ENCODE data around the gene SNRPA. TPM values are rescaled to one million over a fixed set of nuclear protein-coding genes. Genes with fewer than 3 reads are reported as not detected.
"Not testable (repeated sequence)": the region's sequence is repeated elsewhere in the genome, so short reads cannot be mapped to it uniquely, and the experiment has no call there.

SNRPA gene
- total RNA-seq, 1 donor from 2014 or later: 243 TPM

DNA sequence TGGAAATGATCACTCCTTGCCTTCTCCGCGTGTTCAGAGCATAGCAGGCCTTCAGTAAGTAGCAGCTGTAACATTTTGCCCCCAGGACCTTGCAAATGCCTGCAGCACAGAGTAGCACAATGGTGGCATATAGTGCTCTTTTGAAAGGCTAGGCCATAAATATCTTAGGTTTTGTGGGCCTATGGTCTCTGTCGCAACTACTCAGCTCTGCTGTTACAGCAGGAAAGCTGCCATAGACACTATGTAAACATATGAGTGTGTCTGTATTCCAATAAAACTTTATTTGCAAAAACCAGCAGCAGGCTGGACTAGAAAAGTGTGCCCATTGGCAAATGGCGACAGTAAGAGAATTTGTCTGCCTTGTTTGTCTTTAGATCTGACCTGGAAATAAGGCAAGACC lies 24.7 kb upstream of the SNRPA start:
- H3K4me3 Mint-ChIP-seq: no peak overlapping the region
- intact Hi-C loops (cut with micrococcal nuclease): no loop called here

DNA sequence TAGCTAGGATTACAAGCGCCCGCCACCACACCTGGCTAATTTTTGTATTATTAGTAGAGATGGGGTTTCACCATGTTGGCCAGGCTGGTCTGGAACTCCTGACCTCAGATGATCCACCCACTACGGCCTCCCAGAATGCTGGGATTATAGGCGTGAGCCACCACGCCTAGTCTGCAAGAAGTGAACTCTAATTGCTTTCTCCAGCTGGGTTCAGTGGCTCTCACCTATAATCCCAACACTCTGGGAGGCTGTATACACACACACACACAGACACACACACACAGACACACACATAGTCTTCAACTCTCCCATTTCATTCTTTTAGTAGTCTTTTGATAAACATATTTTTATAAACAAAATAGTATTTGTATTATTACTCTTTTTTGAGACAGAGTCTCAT lies 20.9 kb upstream of the SNRPA start:
- H3K9me3 Mint-ChIP-seq; intact Hi-C loops (cut with micrococcal nuclease); H3K27me3 Mint-ChIP-seq (ENCODE audit: insufficient read depth); H3K4me3 Mint-ChIP-seq; DNase-seq (ENCODE audit: low spot score); H3K4me1 Mint-ChIP-seq (ENCODE audit: low read depth); H3K27ac Mint-ChIP-seq: not testable (repeated sequence)
- H3K36me3 Mint-ChIP-seq (ENCODE audit: low read depth): peaks cover 34% of the 10 kb centered on the region

More for the DNA sequence above, 24.7 kb upstream of the SNRPA start:
- H3K27me3 Mint-ChIP-seq (ENCODE audit: insufficient read depth): no peaks in the 10 kb centered on the region
- DNase-seq (ENCODE audit: low spot score): no peak
- peaks cover 4% of the 10 kb centered on the region for H3K9me3 Mint-ChIP-seq
- H3K36me3 Mint-ChIP-seq (ENCODE audit: low read depth): peaks cover 36% of the 10 kb centered on the region
- H3K27ac Mint-ChIP-seq: no peak overlapping the region
- H3K4me1 Mint-ChIP-seq (ENCODE audit: low read depth): peaks cover 8% of the 10 kb centered on the region

DNA sequence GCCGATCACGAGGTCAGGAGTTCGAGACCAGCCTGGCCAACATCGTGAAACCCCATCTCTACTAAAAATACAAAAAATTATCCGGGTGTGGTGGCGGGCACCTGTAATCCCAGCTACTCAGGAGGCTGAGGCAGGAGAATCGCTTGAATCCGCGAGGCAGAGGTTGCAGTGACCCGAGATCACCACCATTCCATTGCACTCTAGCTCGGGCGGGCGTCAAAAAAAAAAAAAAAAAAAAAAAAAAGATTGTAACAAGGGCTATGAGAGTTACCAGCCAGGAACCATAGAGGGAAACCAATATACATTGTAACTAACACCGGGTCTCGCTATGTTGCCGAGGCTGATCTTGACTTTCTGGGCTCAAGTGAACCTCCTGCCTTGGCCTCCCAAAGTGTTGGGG lies 18.7 kb upstream of the SNRPA start:
- H3K4me3 Mint-ChIP-seq; DNase-seq (ENCODE audit: low spot score); intact Hi-C loops (cut with micrococcal nuclease); H3K9me3 Mint-ChIP-seq; H3K4me1 Mint-ChIP-seq (ENCODE audit: low read depth); H3K27me3 Mint-ChIP-seq (ENCODE audit: insufficient read depth); H3K27ac Mint-ChIP-seq: not testable (repeated sequence)
- H3K36me3 Mint-ChIP-seq (ENCODE audit: low read depth): peaks cover 31% of the 10 kb centered on the region

DNA sequence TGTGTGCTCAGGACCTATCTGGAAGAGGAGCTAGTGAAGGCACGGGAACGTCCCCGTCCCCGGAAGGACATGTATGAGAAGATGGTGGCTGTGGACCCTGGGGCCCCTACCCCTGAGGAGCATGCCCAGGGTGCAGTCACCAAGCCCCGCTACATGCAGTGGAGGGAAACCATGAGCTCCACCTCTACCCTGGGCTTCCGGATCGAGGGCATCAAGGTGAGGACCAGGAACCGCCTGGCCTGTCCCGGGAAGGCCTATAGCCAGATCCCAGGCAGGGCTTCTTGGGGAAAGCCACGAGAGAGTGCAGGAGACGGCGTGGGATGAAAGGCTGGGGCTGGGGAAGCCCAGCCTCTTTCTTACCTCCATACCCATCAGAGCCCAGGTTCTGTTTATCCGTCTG lies 17.9 kb upstream of the SNRPA start:
- Mint-ChIP-seq H3K9me3 (no peaks in the 10 kb centered on the region), H3K4me1 (ENCODE audit: low read depth) (no peaks in the 10 kb centered on the region), H3K27me3 (ENCODE audit: insufficient read depth) (no peaks in the 10 kb centered on the region), H3K36me3 (ENCODE audit: low read depth) (peaks cover 33% of the 10 kb centered on the region), H3K27ac (no peak overlapping the region), H3K4me3 (no peak overlapping the region)
- no peak for DNase-seq (ENCODE audit: low spot score)
- intact Hi-C loops (cut with micrococcal nuclease): no loop called here

DNA sequence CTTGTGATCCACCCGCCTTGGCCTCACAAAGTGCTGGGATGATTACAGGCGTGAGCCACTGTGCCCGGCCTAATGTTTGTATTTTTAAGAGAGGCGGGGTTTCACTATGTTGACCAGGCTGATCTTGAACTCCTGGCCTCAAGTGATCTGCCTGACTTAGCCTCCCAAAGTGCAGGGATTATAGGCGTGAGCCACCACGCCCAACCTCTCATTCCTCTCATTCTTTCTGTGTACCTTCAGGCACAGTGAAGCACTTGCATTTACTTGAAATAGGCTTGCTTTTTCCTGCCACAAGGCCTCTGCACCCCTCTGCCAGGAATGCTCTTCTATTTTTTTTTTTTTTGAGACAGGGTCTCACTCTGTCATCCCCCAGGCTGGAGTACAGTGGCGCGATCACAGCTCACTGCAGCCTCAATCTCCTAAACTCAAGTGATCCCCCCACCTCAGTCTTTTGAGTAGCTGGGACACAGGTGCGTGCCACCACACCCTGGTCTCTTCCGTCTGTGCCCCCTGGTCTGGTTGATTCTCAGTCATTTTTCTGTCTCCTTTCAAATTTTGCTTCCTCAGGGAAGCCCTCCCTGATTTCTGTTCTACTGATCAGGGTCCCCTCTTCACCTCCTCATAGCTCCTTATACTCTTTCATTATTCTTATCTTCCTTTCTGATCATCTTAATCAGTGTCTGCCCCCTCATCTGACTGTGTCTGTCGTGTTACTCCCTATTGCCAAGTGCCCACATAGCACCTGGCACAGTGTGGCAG lies 15.8 kb upstream of the SNRPA start:
- no peaks in the 10 kb centered on the region for H3K27me3 Mint-ChIP-seq (ENCODE audit: insufficient read depth)
- DNase-seq (ENCODE audit: low spot score): no peak
- intact Hi-C loops (cut with micrococcal nuclease): no loop called here
- H3K4me1 Mint-ChIP-seq (ENCODE audit: low read depth): peaks cover 10% of the 10 kb centered on the region
- no peaks in the 10 kb centered on the region for H3K9me3 Mint-ChIP-seq
- peaks cover 39% of the 10 kb centered on the region for H3K36me3 Mint-ChIP-seq (ENCODE audit: low read depth)
- no peak overlapping the region for H3K27ac Mint-ChIP-seq
- H3K4me3 Mint-ChIP-seq: no peak overlapping the region

DNA sequence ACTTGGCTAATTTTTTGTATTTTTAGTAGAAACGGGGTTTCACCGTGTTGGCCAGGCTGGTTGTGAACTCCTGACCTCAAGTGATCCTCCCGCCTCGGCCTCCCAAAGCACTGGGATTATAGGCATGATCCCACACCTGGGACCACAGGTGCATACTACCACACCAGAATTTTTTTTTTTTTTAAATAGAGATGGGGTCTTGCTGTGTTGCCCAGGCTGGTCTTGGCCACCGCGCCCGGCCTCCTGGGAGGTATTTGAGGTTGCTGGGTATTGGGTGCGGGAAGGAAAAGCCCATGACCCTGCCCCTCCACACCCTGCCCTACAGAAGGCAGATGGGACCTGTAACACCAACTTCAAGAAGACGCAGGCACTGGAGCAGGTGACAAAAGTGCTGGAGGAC lies 14.3 kb upstream of the SNRPA start:
- Mint-ChIP-seq H3K4me1 (ENCODE audit: low read depth) (peaks cover 10% of the 10 kb centered on the region), H3K27me3 (ENCODE audit: insufficient read depth) (no peaks in the 10 kb centered on the region), H3K27ac (no peak overlapping the region), H3K4me3 (no peak overlapping the region), H3K9me3 (no peaks in the 10 kb centered on the region), H3K36me3 (ENCODE audit: low read depth) (peaks cover 30% of the 10 kb centered on the region)
- DNase-seq (ENCODE audit: low spot score): no peak
- intact Hi-C loops (cut with micrococcal nuclease): no loop called here

DNA sequence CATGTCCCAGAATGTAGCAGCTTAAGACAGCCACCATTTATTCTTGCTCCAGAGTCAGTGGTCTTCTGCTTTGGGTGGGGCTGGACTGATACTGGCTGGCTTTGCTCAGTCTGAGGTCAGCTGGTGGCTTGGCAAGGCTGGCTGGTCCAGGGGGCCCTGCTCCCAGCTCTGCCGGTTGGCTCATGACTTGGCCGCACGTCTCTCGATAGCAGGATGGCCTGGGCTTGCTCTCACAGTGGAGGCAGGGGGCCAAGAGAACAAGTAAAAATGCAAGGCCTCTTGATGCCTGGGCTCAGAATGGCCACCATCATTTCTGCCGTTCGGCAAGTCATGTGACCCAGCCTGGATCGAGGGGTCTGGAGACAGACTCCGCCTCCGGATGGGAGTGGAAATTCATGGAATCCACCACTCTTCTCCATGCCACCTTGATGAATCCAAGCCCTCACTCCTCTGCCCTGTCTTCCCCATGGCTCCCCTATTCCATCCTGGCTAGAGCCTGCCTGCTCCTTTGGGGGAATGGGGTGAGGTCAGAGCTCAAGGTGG lies 13.8 kb upstream of the SNRPA start:
- Mint-ChIP-seq H3K9me3 (no peaks in the 10 kb centered on the region), H3K36me3 (ENCODE audit: low read depth) (peaks cover 32% of the 10 kb centered on the region)

DNA sequence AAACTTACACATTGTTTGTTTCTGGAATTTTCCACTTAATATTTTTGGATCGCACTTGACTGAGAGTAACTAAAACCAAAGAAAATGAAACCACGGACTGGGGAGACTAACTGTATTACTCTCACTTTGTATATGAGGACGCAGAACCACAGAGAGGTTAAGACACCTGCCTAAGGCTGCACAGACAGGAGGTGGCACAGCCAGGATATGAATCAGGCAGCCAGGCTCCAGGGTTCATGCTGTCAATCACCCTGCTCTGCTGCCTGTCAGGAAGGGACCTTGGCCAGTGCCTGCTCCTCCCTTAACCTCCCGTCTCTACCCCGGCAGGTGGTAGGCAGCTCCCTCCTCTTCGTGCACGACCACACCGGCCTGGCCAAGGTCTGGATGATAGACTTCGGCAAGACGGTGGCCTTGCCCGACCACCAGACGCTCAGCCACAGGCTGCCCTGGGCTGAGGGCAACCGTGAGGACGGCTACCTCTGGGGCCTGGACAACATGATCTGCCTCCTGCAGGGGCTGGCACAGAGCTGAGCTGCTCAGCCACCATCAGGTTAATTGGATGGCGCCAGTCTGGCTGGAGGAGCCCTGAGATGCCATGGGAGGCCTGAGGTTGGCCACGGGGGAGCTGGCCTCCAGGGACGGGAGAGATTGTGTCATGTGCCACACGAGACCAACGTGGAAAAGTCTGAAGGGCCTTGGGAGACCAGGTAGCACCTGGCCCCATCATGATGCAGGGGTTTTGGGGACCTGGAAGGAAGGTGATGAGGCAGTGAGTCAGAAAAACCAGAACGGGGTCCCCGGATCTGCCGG lies 11.8 kb upstream of the SNRPA start:
- peaks cover 23% of the 10 kb centered on the region for H3K36me3 Mint-ChIP-seq (ENCODE audit: low read depth)
- H3K4me3 Mint-ChIP-seq: no peak overlapping the region
- intact Hi-C loops (cut with micrococcal nuclease): no loop called here
- H3K4me1 Mint-ChIP-seq (ENCODE audit: low read depth): peaks cover 10% of the 10 kb centered on the region
- no peaks in the 10 kb centered on the region for H3K9me3 Mint-ChIP-seq
- H3K27ac Mint-ChIP-seq: no peak overlapping the region
- no peaks in the 10 kb centered on the region for H3K27me3 Mint-ChIP-seq (ENCODE audit: insufficient read depth)
- DNase-seq (ENCODE audit: low spot score): no peak

More for the DNA sequence above, 13.8 kb upstream of the SNRPA start:
- Mint-ChIP-seq H3K4me1 (ENCODE audit: low read depth) (peaks cover 10% of the 10 kb centered on the region), H3K27me3 (ENCODE audit: insufficient read depth) (no peaks in the 10 kb centered on the region), H3K27ac (no peak overlapping the region), H3K4me3 (no peak overlapping the region)
- no peak for DNase-seq (ENCODE audit: low spot score)
- intact Hi-C loops (cut with micrococcal nuclease): no loop called here

DNA sequence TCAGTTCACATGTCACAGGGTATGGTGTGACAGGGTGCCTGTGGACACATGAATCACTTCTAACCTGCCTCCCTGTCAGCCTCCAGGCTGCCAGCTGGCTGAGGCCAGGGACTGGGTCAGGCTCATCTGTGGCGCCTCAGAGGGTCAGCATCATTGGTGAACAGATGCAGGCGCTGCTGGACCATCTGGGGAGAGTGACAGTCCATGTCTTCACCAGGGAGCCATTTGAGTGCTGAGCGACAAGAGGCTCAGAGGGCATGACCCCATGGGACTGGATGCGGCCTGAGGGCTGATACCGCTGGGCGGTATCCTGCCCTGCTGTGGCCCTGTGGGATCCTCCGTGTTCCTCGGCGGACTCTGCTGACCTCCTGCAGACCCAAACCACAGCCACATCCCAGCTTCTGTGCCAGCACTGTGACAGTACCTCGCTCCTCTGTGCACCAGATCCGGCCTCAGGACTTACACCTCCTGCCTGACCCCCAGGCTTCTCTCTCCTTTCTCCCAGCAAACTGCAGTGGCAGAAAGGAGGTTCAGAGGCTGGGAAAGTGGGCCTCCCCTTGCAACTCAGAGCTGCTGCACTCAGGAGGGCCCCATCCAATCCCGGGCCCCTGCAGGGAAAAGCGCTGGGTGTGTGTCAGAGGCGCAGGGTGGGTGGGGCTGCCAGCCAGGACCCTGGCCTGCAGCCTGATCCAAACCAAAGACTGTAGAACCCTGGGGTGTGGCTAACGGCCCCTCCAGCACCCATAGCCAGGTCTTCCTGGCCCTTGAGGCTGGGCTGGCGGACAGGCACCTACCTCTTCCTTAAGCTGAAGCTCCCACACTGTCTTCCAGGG lies 10.9 kb upstream of the SNRPA start:
- Mint-ChIP-seq H3K9me3 (no peaks in the 10 kb centered on the region), H3K27ac (no peak overlapping the region), H3K4me3 (no peak overlapping the region), H3K27me3 (ENCODE audit: insufficient read depth) (no peaks in the 10 kb centered on the region), H3K36me3 (ENCODE audit: low read depth) (peaks cover 19% of the 10 kb centered on the region), H3K4me1 (ENCODE audit: low read depth) (peaks cover 10% of the 10 kb centered on the region)
- intact Hi-C loops (cut with micrococcal nuclease): no loop called here
- DNase-seq (ENCODE audit: low spot score): no peak

DNA sequence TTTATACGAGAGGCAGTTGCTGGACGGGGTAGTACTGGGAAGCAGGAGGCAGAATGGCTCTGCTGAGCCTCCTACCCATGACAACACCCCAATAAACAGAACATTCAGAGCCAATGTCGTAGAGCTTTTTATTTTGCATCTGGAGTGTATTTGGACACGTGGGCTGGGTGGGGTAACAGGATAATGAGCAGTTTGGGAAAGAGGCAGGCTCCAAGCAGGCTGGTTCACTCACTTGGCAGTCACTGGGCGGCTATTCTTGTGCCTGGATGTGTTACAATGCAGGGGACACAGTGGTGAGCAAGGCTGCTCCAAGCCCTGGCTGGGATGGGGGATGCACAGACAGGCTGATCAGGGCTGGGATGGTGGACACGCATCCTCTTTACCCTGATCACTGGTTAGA lies 10.3 kb upstream of the SNRPA start:
- H3K4me3 Mint-ChIP-seq: no peak overlapping the region
- H3K27ac Mint-ChIP-seq: no peak overlapping the region
- H3K9me3 Mint-ChIP-seq: no peaks in the 10 kb centered on the region
- no peak for DNase-seq (ENCODE audit: low spot score)
- H3K27me3 Mint-ChIP-seq (ENCODE audit: insufficient read depth): no peaks in the 10 kb centered on the region
- H3K36me3 Mint-ChIP-seq (ENCODE audit: low read depth): peaks cover 14% of the 10 kb centered on the region
- H3K4me1 Mint-ChIP-seq (ENCODE audit: low read depth): peaks cover 10% of the 10 kb centered on the region
- intact Hi-C loops (cut with micrococcal nuclease): no loop called here

DNA sequence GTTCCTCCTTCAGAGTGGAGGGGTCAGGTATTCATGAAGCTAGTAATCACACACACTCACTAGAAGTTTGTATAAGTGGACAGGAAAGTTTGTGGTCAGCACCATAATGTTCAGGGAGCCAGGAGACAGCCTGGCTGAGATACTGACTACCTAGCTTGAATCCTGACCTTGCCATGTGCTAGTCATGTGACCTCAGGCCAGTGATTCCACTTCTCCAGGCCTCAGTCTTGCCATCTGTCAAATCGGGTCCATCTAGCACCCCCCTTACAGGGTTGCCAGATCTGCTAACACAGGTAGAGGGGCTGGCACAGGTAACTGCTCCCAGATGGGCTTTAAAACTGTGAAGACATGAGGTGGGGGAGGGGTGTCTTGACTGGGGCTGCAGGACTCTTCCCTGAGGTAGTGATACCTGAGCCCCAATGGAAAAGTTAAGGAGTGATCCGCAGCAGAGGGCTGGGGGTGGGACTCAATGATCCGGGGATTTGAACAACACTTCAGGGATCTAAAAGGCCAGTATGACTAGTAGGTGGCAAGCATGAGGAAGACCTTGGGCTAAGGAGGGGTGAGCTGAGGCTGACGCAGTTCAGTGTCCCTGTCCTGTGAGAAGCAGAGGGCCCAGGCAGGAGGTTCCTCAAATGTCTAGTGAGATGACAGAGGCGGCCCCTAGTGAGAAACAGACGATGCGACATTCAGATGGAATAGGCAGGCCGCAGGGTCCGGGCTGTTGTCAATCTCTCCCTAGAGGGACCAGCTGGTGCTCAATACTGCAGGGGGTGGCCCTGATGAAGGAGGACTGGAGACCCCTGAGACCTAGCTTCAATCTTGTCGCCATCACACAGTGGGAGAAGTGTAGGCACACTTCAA lies 9.2 kb upstream of the SNRPA start:
- H3K27me3 Mint-ChIP-seq (ENCODE audit: insufficient read depth): no peaks in the 10 kb centered on the region
- peaks cover 10% of the 10 kb centered on the region for H3K4me1 Mint-ChIP-seq (ENCODE audit: low read depth)
- intact Hi-C loops (cut with micrococcal nuclease): no loop called here
- H3K27ac Mint-ChIP-seq: peak overlapping the region; percentile 5
- H3K4me3 Mint-ChIP-seq: no peak overlapping the region
- H3K9me3 Mint-ChIP-seq: no peaks in the 10 kb centered on the region
- DNase-seq (ENCODE audit: low spot score): no peak
- H3K36me3 Mint-ChIP-seq (ENCODE audit: low read depth): peaks cover 14% of the 10 kb centered on the region

DNA sequence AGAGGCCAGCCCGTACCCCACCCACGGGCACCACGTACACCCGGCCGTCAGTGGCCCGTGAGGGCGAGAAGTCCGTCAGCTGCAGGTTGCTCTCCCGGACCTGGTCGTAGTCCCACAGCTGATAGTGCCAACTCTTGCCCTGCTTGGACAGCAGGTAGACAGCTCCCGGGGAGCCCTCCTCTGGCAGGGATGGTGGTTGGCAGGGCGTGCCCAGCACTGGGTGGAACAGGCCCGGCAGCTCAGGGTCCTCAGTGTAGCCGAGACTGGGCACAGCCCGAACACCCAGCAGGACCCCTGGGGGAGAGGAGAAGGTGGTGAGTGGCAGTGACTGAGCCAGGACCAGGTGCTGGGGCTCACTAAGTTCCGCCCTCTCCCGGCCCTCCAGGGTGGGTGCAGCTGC lies 8.5 kb upstream of the SNRPA start:
- no peak for DNase-seq (ENCODE audit: low spot score)
- H3K4me3 Mint-ChIP-seq: no peak overlapping the region
- intact Hi-C loops (cut with micrococcal nuclease): no loop called here
- no peaks in the 10 kb centered on the region for H3K9me3 Mint-ChIP-seq
- H3K36me3 Mint-ChIP-seq (ENCODE audit: low read depth): peaks cover 12% of the 10 kb centered on the region
- H3K4me1 Mint-ChIP-seq (ENCODE audit: low read depth): peaks cover 10% of the 10 kb centered on the region
- no peak overlapping the region for H3K27ac Mint-ChIP-seq
- H3K27me3 Mint-ChIP-seq (ENCODE audit: insufficient read depth): no peaks in the 10 kb centered on the region

All from activated T-helper 1 cell treated with anti-CD3 and anti-CD28 coated beads, Interleukin-12 subunit alpha, Interleukin-12 subunit beta, Interleukin-2, Interleukin-4 antibody, amounts not matched to agents 30 ng/mL and 10 ng/mL and 1 ng/mL, durations not matched to agents 14 hours and 24 hours and 36 hours (primary cell).